H9 (cell line): ENCODE data around the gene CHMP1A. TPM values are rescaled to one million over a fixed set of nuclear protein-coding genes. Genes with fewer than 3 reads are reported as not detected.

Source experiments
- DNase-seq: peaks from one replicate; pipeline ENCODE4 v3.0.0-alpha.2; 2017
- H2AFZ ChIP-seq: one replicate; pipeline ENCODE4 v1.6.1; 2013; ENCODE audit warnings: mild to moderate bottlenecking, low read length, control low read depth, moderate library complexity
- H2AK5ac ChIP-seq: 2 replicates; pipeline ENCODE4 v1.6.1; 2013; ENCODE audit warnings: low read length, control low read depth, mixed read lengths; ENCODE audit not compliant: insufficient read length
- H2BK120ac ChIP-seq: one replicate; pipeline ENCODE4 v1.6.1; 2013; ENCODE audit warnings: low read depth, mild to moderate bottlenecking, low read length, control low read depth, inconsistent platforms; ENCODE audit not compliant: poor library complexity, severe bottlenecking
- H2BK12ac ChIP-seq: 2 replicates; pipeline ENCODE4 v1.6.1; 2013; ENCODE audit warnings: low read length, control low read depth, mixed read lengths, low read depth; ENCODE audit not compliant: insufficient read length
- H2BK15ac ChIP-seq: 2 replicates; pipeline ENCODE4 v1.6.1; 2013; ENCODE audit warnings: low read depth, low read length, control low read depth
- H2BK20ac ChIP-seq: one replicate; pipeline ENCODE4 v1.6.1; 2013; ENCODE audit warnings: low read depth, mild to moderate bottlenecking, low read length, control low read depth, inconsistent platforms; ENCODE audit not compliant: poor library complexity, severe bottlenecking
- H2BK5ac ChIP-seq: 2 replicates; pipeline ENCODE4 v1.6.1; 2013; ENCODE audit warnings: low read length, control low read depth, mixed read lengths; ENCODE audit not compliant: insufficient read length
- H3K14ac ChIP-seq: 2 replicates; pipeline ENCODE4 v1.6.1; 2013; ENCODE audit warnings: low read length, control low read depth; ENCODE audit not compliant: insufficient read depth
- H3K18ac ChIP-seq: 2 replicates; pipeline ENCODE4 v1.6.1; 2013; ENCODE audit warnings: low read depth, mild to moderate bottlenecking, mixed read lengths, low read length, control low read depth; ENCODE audit not compliant: insufficient read length
- H3K23ac ChIP-seq: 2 replicates; pipeline ENCODE4 v1.6.1; 2013; ENCODE audit warnings: low read length, control low read depth, mixed read lengths, low read depth; ENCODE audit not compliant: insufficient read length
- H3K23me2 ChIP-seq: 2 replicates; pipeline ENCODE4 v1.6.1; 2013; ENCODE audit warnings: low read depth, mild to moderate bottlenecking, mixed read lengths, low read length, control low read depth; ENCODE audit not compliant: insufficient read length, poor library complexity, severe bottlenecking
- H3K27ac ChIP-seq: 2 replicates; pipeline ENCODE4 v1.5.1; 2013; ENCODE audit warnings: low read length, control low read depth, mixed read lengths, low read depth; ENCODE audit not compliant: insufficient read length
- H3K27me3 ChIP-seq: 2 replicates; pipeline ENCODE4 v1.6.1; 2013; ENCODE audit warnings: low read length, control low read depth, inconsistent platforms; ENCODE audit not compliant: insufficient read depth
- H3K4ac ChIP-seq: 2 replicates; pipeline ENCODE4 v1.6.1; 2013; ENCODE audit warnings: low read depth, mild to moderate bottlenecking, control low read depth, inconsistent platforms, low read length, moderate library complexity
- H3K4me1 ChIP-seq: 2 replicates; pipeline ENCODE4 v1.6.1; 2013; ENCODE audit warnings: low read length, control low read depth, inconsistent platforms; ENCODE audit not compliant: insufficient read depth
- H3K4me2 ChIP-seq: 2 replicates; pipeline ENCODE4 v1.6.1; 2013; ENCODE audit warnings: low read length, control low read depth, mixed read lengths; ENCODE audit not compliant: insufficient read length, insufficient read depth
- H3K56ac ChIP-seq: 2 replicates; pipeline ENCODE4 v1.6.1; 2013; ENCODE audit warnings: low read depth, mild to moderate bottlenecking, mixed read lengths, low read length, control low read depth; ENCODE audit not compliant: insufficient read length
- H3K79me1 ChIP-seq: 2 replicates; pipeline ENCODE4 v1.6.1; 2013; ENCODE audit warnings: low read depth, mild to moderate bottlenecking, moderate library complexity, low read length, control low read depth, inconsistent platforms; ENCODE audit not compliant: insufficient read depth, poor library complexity, severe bottlenecking
- H3K79me2 ChIP-seq: 2 replicates; pipeline ENCODE4 v1.6.1; 2013; ENCODE audit warnings: low read length, control low read depth, inconsistent platforms; ENCODE audit not compliant: insufficient read depth
- H3K9ac ChIP-seq: 2 replicates; pipeline ENCODE4 v1.6.1; 2013; ENCODE audit warnings: low read length, control low read depth, mixed read lengths; ENCODE audit not compliant: insufficient read length; ENCODE audit errors: extremely low read depth
- H3K9me3 ChIP-seq: one replicate; pipeline ENCODE4 v1.6.1; 2013; ENCODE audit warnings: low read depth, low read length, inconsistent platforms; ENCODE audit not compliant: control insufficient read depth
- H3T11ph ChIP-seq: one replicate; pipeline ENCODE4 v1.6.1; 2013; ENCODE audit warnings: mild to moderate bottlenecking, low read length, control low read depth, inconsistent platforms
- H4K20me1 ChIP-seq: one replicate; pipeline ENCODE4 v1.6.1; 2013; ENCODE audit not compliant: control insufficient read depth, insufficient read length, insufficient read depth
- H4K5ac ChIP-seq: 2 replicates; pipeline ENCODE4 v1.6.1; 2013; ENCODE audit warnings: low read depth, mild to moderate bottlenecking, mixed read lengths, low read length, control low read depth; ENCODE audit not compliant: insufficient read length
- H4K8ac ChIP-seq: replicated peaks from 2 replicates; pipeline ENCODE4 v1.6.1; 2013; ENCODE audit warnings: low read length, control low read depth, mixed read lengths, low read depth; ENCODE audit not compliant: insufficient read length
- H4K91ac ChIP-seq: 2 replicates; pipeline ENCODE4 v1.6.1; 2013; ENCODE audit warnings: low read depth, mild to moderate bottlenecking, moderate library complexity, mixed read lengths, low read length, control low read depth; ENCODE audit not compliant: insufficient read length
- H3K27ac Mint-ChIP-seq, 3 experiments: 2 replicates in 2 of 3; 3 replicates in 1 of 3; pipeline ENCODE4 v1.8.0; 2020 to 2021; ENCODE audit warnings: mixed read lengths in 3 of 3, mild to moderate bottlenecking in 1 of 3, moderate library complexity in 1 of 3
- H3K27me3 Mint-ChIP-seq: 2 replicates; pipeline ENCODE4 v1.8.0; 2021; ENCODE audit warnings: low read depth, mild to moderate bottlenecking, moderate library complexity, mixed read lengths
- H3K36me3 Mint-ChIP-seq, 3 experiments: 2 replicates in 2 of 3; 3 replicates in 1 of 3; pipeline ENCODE4 v1.8.0; 2020 to 2021; ENCODE audit warnings: low read depth in 3 of 3, mixed read lengths in 3 of 3; ENCODE audit not compliant: insufficient read depth in 1 of 3
- H3K4me1 Mint-ChIP-seq, 2 experiments: 2 replicates each; pipeline ENCODE4 v1.8.0; 2020; ENCODE audit warnings: mixed read lengths in 2 of 2
- H3K4me3 Mint-ChIP-seq, 2 experiments: 2 replicates in 1 of 2; 3 replicates in 1 of 2; pipeline ENCODE4 v1.8.0; 2020 to 2021; ENCODE audit warnings: mild to moderate bottlenecking in 2 of 2, mixed read lengths in 2 of 2, moderate library complexity in 1 of 2
- H3K9me3 Mint-ChIP-seq, 2 experiments: 2 replicates in 1 of 2; 3 replicates in 1 of 2; pipeline ENCODE4 v1.8.0; 2020; ENCODE audit warnings: mild to moderate bottlenecking in 2 of 2, mixed read lengths in 2 of 2, moderate library complexity in 1 of 2
- CTCF ChIP-seq: fragments of 200-600 bp; sonication (generic); conservative IDR thresholded peaks from 3 replicates; pipeline ENCODE4 v1.8.0; 2021; ENCODE audit warnings: antibody characterized with exemption, mild to moderate bottlenecking
- WGBS: extraction: QIAGEN DNeasy Blood & Tissue Kit; methylation state at CpG from one replicate; pipeline ENCODE4 v1.1.7; 2013; ENCODE audit warnings: missing lambda C conversion rate, low lambda C conversion rate, mixed read lengths; ENCODE audit not compliant: insufficient read length; ENCODE audit errors: extremely low coverage; 5-methylcytosine and 5-hydroxymethylcytosine counted together
- total RNA-seq: library from RNA; stranded (reverse); gene quantifications from 2 replicates; pipeline ENCODE4 v1.2.1, GENCODE V29; 2021

The CHMP1A gene
- total RNA-seq, 1 experiment from 2014 or later = 89.6 TPM

GRCh38 chr16:89613954-89614459 lies 43.5 kb downstream of the CHMP1A start:
- no peak overlapping the region for H2BK15ac ChIP-seq
- DNase-seq = no peak
- H4K5ac ChIP-seq = no peak overlapping the region
- H2BK120ac ChIP-seq = no peak overlapping the region
- H3K18ac ChIP-seq = no peak overlapping the region
- H3K14ac ChIP-seq = no peak overlapping the region
- no peak overlapping the region for H3K4ac ChIP-seq
- no peaks in the 10 kb centered on the region for H3K23me2 ChIP-seq
- H4K91ac ChIP-seq = no peak overlapping the region
- H2BK20ac ChIP-seq = no peak overlapping the region
- no peak overlapping the region for H2BK5ac ChIP-seq
- no peaks in the 10 kb centered on the region for H3K79me1 ChIP-seq
- no peak overlapping the region for H3K9ac ChIP-seq
- no peaks in the 10 kb centered on the region for H4K20me1 ChIP-seq
- no peaks in the 10 kb centered on the region for H3K9me3 ChIP-seq
- Mint-ChIP-seq H3K9me3 (peaks cover 0 to 2% of the 10 kb centered on the region in 2 experiments; a peak in 1 of 5 replicates), H3K27ac (no peak overlapping the region), H3K36me3 (peaks cover 0 to 5% (median 3%) of the 10 kb centered on the region in 3 experiments; a peak in 3 of 7 replicates), H3K4me3 (no peak overlapping the region; a peak in 2 of 5 replicates), H3K27me3 (no peaks in the 10 kb centered on the region; the same call in 1 of the 2 replicates), H3K4me1 (peaks cover 6 to 19% of the 10 kb centered on the region in 2 experiments)
- no peaks in the 10 kb centered on the region for H3K27me3 ChIP-seq
- H2AFZ ChIP-seq = no peak overlapping the region
- H3K4me2 ChIP-seq = no peak overlapping the region
- no peaks in the 10 kb centered on the region for H3K79me2 ChIP-seq
- H4K8ac ChIP-seq = no peak overlapping the region
- no peak overlapping the region for H2AK5ac ChIP-seq
- no peak for TF ChIP-seq CTCF
- no peak overlapping the region for H3K23ac ChIP-seq
- no peaks in the 10 kb centered on the region; the same call in 1 of the 2 replicates for H3K4me1 ChIP-seq
- no peak overlapping the region for H2BK12ac ChIP-seq
- no peak overlapping the region for H3K27ac ChIP-seq
- no peak overlapping the region for H3K56ac ChIP-seq
- no peak overlapping the region for H3T11ph ChIP-seq
- WGBS = no CpG with 5 or more reads among the region's 22 CpGs
